ENCODE data around the gene CHN2. TPM values are rescaled to one million over a fixed set of nuclear protein-coding genes. Genes with fewer than 3 reads are reported as not detected.
A peak's percentile ranks its signal among the peaks of the same experiment; 100 is the strongest.

Gene CHN2
- total RNA-seq, 6 donors from 2014 or later = 6.2 to 13.7 (median 11.2) TPM

GRCh38 chr7:29332042-29332811 lies 137.7 kb downstream of the CHN2 start:
- TF ChIP-seq EP300 (IDR thresholded peaks at IDR 0.05) = no peak
- no peak for TF ChIP-seq POLR2AphosphoS5 (IDR thresholded peaks at IDR 0.05)
- TF ChIP-seq, protein P1, sequence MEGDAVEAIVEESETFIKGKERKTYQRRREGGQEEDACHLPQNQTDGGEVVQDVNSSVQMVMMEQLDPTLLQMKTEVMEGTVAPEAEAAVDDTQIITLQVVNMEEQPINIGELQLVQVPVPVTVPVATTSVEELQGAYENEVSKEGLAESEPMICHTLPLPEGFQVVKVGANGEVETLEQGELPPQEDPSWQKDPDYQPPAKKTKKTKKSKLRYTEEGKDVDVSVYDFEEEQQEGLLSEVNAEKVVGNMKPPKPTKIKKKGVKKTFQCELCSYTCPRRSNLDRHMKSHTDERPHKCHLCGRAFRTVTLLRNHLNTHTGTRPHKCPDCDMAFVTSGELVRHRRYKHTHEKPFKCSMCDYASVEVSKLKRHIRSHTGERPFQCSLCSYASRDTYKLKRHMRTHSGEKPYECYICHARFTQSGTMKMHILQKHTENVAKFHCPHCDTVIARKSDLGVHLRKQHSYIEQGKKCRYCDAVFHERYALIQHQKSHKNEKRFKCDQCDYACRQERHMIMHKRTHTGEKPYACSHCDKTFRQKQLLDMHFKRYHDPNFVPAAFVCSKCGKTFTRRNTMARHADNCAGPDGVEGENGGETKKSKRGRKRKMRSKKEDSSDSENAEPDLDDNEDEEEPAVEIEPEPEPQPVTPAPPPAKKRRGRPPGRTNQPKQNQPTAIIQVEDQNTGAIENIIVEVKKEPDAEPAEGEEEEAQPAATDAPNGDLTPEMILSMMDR (IDR thresholded peaks at IDR 0.05) = no peak
- no peak for TF ChIP-seq POLR2A (IDR thresholded peaks at IDR 0.05)
- Histone ChIP-seq H3K27ac (no peak overlapping the region), H3K4me1 (peaks cover 0 to 11% (median 9%) of the 10 kb centered on the region in 4 donors), H3K36me3 (no peaks in the 10 kb centered on the region), H3K27me3 (no peaks in the 10 kb centered on the region), H3K4me3 (no peak overlapping the region), H3K9me3 (no peaks in the 10 kb centered on the region)
- DNase-seq (no peak), ATAC-seq (ENCODE audit: low FRiP score in 2 of 2) (no peak)
- 61 to 65% methylated on average over 14 of the region's 14 CpGs for WGBS, 2 donors

DNA sequence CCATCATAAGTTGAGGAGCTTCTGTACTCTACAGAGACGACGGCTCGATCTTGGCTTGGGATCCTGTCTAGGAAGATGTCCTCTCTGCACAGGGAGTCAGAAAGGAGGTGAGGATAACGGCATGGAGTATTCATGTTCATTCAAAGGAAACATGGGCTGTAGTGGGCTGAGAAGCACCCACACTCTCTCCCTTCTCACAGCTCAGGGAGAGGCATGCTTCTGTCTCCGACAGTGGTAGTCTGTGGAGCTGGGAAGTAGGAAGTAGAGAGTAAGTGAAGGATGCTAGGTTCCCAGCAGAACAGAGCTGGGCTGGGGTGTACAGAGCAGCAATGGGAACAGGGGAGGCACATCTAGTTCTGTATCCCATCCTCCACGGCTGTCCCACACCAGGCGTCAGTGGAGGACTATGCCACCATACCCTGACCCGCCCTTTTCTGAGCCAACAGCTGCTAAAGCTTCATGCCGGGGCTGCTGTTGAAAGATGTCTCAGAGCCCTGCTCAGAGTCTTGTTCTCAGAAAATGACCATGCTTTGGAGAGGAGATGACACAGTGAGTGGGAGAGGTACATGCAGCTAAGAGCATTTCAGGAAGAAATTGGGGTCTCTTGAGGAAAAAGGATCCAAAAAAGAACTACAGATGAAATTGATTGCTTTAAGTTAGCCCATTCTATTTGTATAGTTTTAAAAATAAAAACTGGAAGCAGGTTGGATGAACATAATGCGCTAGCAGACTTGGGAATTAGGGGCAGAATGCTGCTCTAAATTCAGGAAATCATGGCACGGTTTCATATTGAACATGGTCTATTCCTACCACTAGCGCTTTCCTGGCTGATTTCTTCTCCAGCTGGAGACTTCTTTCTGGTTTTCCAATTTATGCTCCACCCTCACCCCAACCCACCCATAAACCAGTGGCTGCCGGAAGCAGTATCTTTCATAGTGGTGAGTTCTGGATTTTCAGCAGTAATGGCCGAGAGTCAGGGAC lies 138.6 kb downstream of the CHN2 start:
- no peak overlapping the region for H3K27ac ChIP-seq
- no peaks in the 10 kb centered on the region for H3K27me3 ChIP-seq
- 84 to 85% methylated on average over 14 of the region's 14 CpGs for WGBS, 2 donors
- no peak overlapping the region for H3K4me3 ChIP-seq
- peak in 1 of 2 donors; percentile 52 for ATAC-seq (ENCODE audit: low FRiP score in 2 of 2)
- DNase-seq = no peak
- no peak for TF ChIP-seq EP300 (IDR thresholded peaks at IDR 0.05)
- no peak for TF ChIP-seq POLR2A (IDR thresholded peaks at IDR 0.05)
- TF ChIP-seq, protein P1 (IDR thresholded peaks at IDR 0.05) = no peak
- no peak for TF ChIP-seq POLR2AphosphoS5 (IDR thresholded peaks at IDR 0.05)
- H3K36me3 ChIP-seq = no peaks in the 10 kb centered on the region
- H3K4me1 ChIP-seq = peaks cover 0 to 13% (median 8%) of the 10 kb centered on the region in 4 donors
- H3K9me3 ChIP-seq = no peaks in the 10 kb centered on the region

- DNase-seq (no peak), ATAC-seq (ENCODE audit: low FRiP score in 2 of 2) (no peak)
- Histone ChIP-seq H3K27ac (no peak overlapping the region), H3K4me3 (no peak overlapping the region), H3K9me3 (no peaks in the 10 kb centered on the region), H3K4me1 (peaks cover 0 to 13% (median 4%) of the 10 kb centered on the region in 4 donors), H3K36me3 (no peaks in the 10 kb centered on the region), H3K27me3 (no peaks in the 10 kb centered on the region)
- TF ChIP-seq POLR2A (IDR thresholded peaks at IDR 0.05) = no peak
- TF ChIP-seq EP300 (IDR thresholded peaks at IDR 0.05) = no peak
- no peak for TF ChIP-seq POLR2AphosphoS5 (IDR thresholded peaks at IDR 0.05)
- TF ChIP-seq, protein P1 (IDR thresholded peaks at IDR 0.05) = no peak
- WGBS, 2 donors = 86 to 87% methylated on average over 6 of the region's 6 CpGs
Measured at GRCh38 chr7:29335188-29336083, 140.9 kb downstream of the CHN2 start.

- Histone ChIP-seq H3K4me3 (no peak overlapping the region), H3K4me1 (peaks cover 0 to 13% (median under 1%) of the 10 kb centered on the region in 4 donors), H3K27me3 (no peaks in the 10 kb centered on the region), H3K27ac (no peak overlapping the region), H3K9me3 (no peaks in the 10 kb centered on the region), H3K36me3 (no peaks in the 10 kb centered on the region)
- DNase-seq (no peak), ATAC-seq (ENCODE audit: low FRiP score in 2 of 2) (peak in 1 of 2 donors; percentile 31)
- 33 to 39% methylated on average over 4 of the region's 4 CpGs for WGBS, 2 donors
- TF ChIP-seq, protein P1 (IDR thresholded peaks at IDR 0.05) = no peak
- no peak for TF ChIP-seq POLR2AphosphoS5 (IDR thresholded peaks at IDR 0.05)
- no peak for TF ChIP-seq EP300 (IDR thresholded peaks at IDR 0.05)
- no peak for TF ChIP-seq POLR2A (IDR thresholded peaks at IDR 0.05)
Measured at GRCh38 chr7:29337546-29338116, 143.1 kb downstream of the CHN2 start.

All from upper lobe of left lung (tissue), 6 donors.